Measurements from ENCODE around the gene ARL13B. TPM values are rescaled to one million over a fixed set of nuclear protein-coding genes. Genes with fewer than 3 reads are reported as not detected.

ARL13B gene
- total and polyA plus RNA-seq, 2 of the 8 experiments (the other 6 are each of a cell fraction or from before 2014, with no cell fraction given), result 1.5 to 12.7 TPM

DNA sequence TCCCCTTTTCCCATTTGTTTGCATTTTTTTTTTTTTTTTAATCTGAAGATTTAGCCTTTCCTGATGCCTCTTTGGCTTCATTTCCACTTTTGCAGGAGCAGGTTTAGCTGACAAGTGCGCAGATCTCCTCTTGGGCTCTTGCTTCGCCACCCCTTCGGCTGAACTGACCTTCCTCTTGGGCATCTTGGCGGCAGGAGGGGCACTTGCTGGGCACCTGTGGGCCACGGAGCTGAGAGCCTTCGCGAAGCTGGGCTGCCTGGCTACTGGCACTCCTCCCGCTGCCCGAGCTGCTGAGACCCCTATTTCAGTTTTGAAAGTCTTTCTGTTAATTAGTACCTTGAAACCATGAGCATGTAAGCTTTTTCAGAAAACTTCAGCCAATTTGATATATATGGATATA lies 8.8 kb downstream of the ARL13B start:
- Histone ChIP-seq H3K18ac (ENCODE audit: extremely low read depth, low read length) (no peak overlapping the region), H3K9me3 (ENCODE audit: insufficient read depth in 2 of 2, low read depth in 1 of 2, low read length in 1 of 2) (no peaks in the 10 kb centered on the region), H3K23ac (ENCODE audit: insufficient read length) (no peak overlapping the region), H3K56ac (replicated peaks; ENCODE audit: insufficient read length, low read depth, low read length) (no peak overlapping the region), H3K79me2 (ENCODE audit: control insufficient read depth in 1 of 2, insufficient read depth in 2 of 2, low read length in 2 of 2) (peaks cover 0 to 10% of the 10 kb centered on the region in 2 experiments; a peak in 2 of 4 replicates), H4K20me1 (replicated peaks in 1 of 2; ENCODE audit: control insufficient read depth in 1 of 2, insufficient read depth in 2 of 2, low read length in 2 of 2) (no peaks in the 10 kb centered on the region), H2AK5ac (ENCODE audit: low read depth, low read length) (no peak overlapping the region), H3K27ac (ENCODE audit: low read depth, low read length) (no peak overlapping the region), H2BK5ac (ENCODE audit: low read depth, low read length) (no peak overlapping the region), H4K91ac (replicated peaks; ENCODE audit: insufficient read length, low read length) (no peak overlapping the region), H2BK12ac (ENCODE audit: low read depth, low read length) (no peak overlapping the region), H3K4me2 (ENCODE audit: insufficient read depth in 1 of 2, low read depth in 2 of 2, low read length in 2 of 2) (no peak overlapping the region), H3K36me3 (ENCODE audit: control insufficient read depth in 2 of 4, insufficient read depth in 4 of 4, low read length in 3 of 4) (no peaks in the 10 kb centered on the region), H3K79me1 (ENCODE audit: low read depth, low read length) (no peaks in the 10 kb centered on the region; the same call in 1 of the 2 replicates), H4K5ac (ENCODE audit: insufficient read length, low read depth, low read length) (no peak overlapping the region), H3K9ac (replicated peaks in 1 of 4; ENCODE audit: extremely low read depth in 1 of 4, low read depth in 3 of 4, low read length in 3 of 4) (no peak overlapping the region), H3K23me2 (ENCODE audit: low read depth, low read length) (no peaks in the 10 kb centered on the region), H2BK120ac (replicated peaks; ENCODE audit: low read depth, low read length) (no peak overlapping the region), H2AFZ (ENCODE audit: low read length) (no peak overlapping the region), H2BK15ac (ENCODE audit: low read length) (no peak overlapping the region), H3K27me3 (replicated peaks in 1 of 4; ENCODE audit: control insufficient read depth in 3 of 4, extremely low read depth in 1 of 4, insufficient read depth in 3 of 4, low read length in 3 of 4) (no peaks in the 10 kb centered on the region), H4K8ac (ENCODE audit: extremely low read depth, insufficient read depth, low read length) (no peak overlapping the region), H3K4ac (replicated peaks; ENCODE audit: insufficient read length, low read depth, low read length) (no peak overlapping the region), H3K4me3 (ENCODE audit: extremely low read depth in 1 of 4, insufficient read depth in 2 of 4, low read depth in 3 of 4, low read length in 4 of 4) (no peak overlapping the region), H3K14ac (ENCODE audit: insufficient read length) (no peak overlapping the region), H2BK20ac (ENCODE audit: low read length) (no peak overlapping the region), H3K4me1 (replicated peaks in 1 of 4; ENCODE audit: control insufficient read depth in 3 of 4, insufficient read depth in 4 of 4, low read length in 3 of 4) (no peaks in the 10 kb centered on the region)
- no peak for DNase-seq (ENCODE audit: low read depth in 1 of 2, low spot score in 2 of 2)
- CTCF ChIA-PET (ENCODE audit: partially characterized antibody), result interaction anchor here (0.6 to 1.6 kb wide), 3 partner anchors 9 to 81 kb away, joined by 3 to 4 read pairs (median 3); no protein-coding TSS in a partner anchor
- no peak for FAIRE-seq
- WGBS, 2 experiments (ENCODE audit: extremely low coverage in 1 of 2, insufficient coverage in 1 of 2, insufficient read length in 1 of 2, insufficient replicate concordance in 2 of 2, low coverage in 1 of 2, low lambda C conversion rate in 2 of 2, missing lambda C conversion rate in 1 of 2), result 88% methylated on average over 9 of the region's 9 CpGs; no CpG with 5 or more reads in 1 of the 2 experiments
- POLR2A ChIA-PET (ENCODE audit: partially characterized antibody), result interaction anchor here (0.6 kb wide), 1 partner anchor 9 kb away, joined by 3 read pairs; no protein-coding TSS in a partner anchor
- TF ChIP-seq, protein P1, sequence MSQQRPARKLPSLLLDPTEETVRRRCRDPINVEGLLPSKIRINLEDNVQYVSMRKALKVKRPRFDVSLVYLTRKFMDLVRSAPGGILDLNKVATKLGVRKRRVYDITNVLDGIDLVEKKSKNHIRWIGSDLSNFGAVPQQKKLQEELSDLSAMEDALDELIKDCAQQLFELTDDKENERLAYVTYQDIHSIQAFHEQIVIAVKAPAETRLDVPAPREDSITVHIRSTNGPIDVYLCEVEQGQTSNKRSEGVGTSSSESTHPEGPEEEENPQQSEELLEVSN (IDR thresholded peaks at IDR 0.05), result no peak
- TF ChIP-seq TAF1 (IDR thresholded peaks at IDR 0.05; ENCODE audit: low read depth, low read length), result no peak
- TF ChIP-seq TEAD4 (IDR thresholded peaks at IDR 0.05; ENCODE audit: low read depth, low read length), result no peak
- no peak for TF ChIP-seq JUND (IDR thresholded peaks at IDR 0.05; ENCODE audit: low read length)
- no peak for TF ChIP-seq TAF7 (optimal IDR thresholded peaks at IDR 0.05; ENCODE audit: borderline replicate concordance, low read depth, low read length)
- no peak for TF ChIP-seq POU5F1 (IDR thresholded peaks at IDR 0.05; ENCODE audit: low read depth, low read length)
- TF ChIP-seq CBX8 (IDR thresholded peaks at IDR 0.05; ENCODE audit: borderline replicate concordance, low read depth, low read length), result no peak
- TF ChIP-seq SIRT6 (IDR thresholded peaks at IDR 0.05; ENCODE audit: low read length), result no peak
- TF ChIP-seq EZH2 (IDR thresholded peaks at IDR 0.05; ENCODE audit: low read depth, low read length, severe bottlenecking), result no peak
- no peak for TF ChIP-seq SP2 (IDR thresholded peaks at IDR 0.05; ENCODE audit: low read length)
- TF ChIP-seq GABPA (IDR thresholded peaks at IDR 0.05; ENCODE audit: borderline replicate concordance, insufficient read depth, low read length), result no peak
- no peak for TF ChIP-seq ASH2L (IDR thresholded peaks at IDR 0.05; ENCODE audit: low read length)
- TF ChIP-seq POLR2A (IDR thresholded peaks at IDR 0.05; ENCODE audit: control extremely low read depth in 1 of 2, low read depth in 2 of 2, low read length in 2 of 2), result no peak
- no peak for TF ChIP-seq TCF12 (IDR thresholded peaks at IDR 0.05; ENCODE audit: low read depth, low read length)
- no peak for TF ChIP-seq KDM5A (IDR thresholded peaks at IDR 0.05; ENCODE audit: low read length)
